GM12878 (cell line): ENCODE data around the gene CSRP1. TPM values are rescaled to one million over a fixed set of nuclear protein-coding genes. Genes with fewer than 3 reads are reported as not detected.

Source experiments
- BACH1 ChIP-seq: fragments of 450-650 bp; IDR thresholded peaks from 2 replicates; pipeline ENCODE4 v1.6.1; 2017; ENCODE audit warnings: mild to moderate bottlenecking, borderline replicate concordance
- DPF2 ChIP-seq: fragments of 450-650 bp; IDR thresholded peaks from 2 replicates; pipeline ENCODE4 v1.6.1; 2017; ENCODE audit warnings: mild to moderate bottlenecking
- FOS ChIP-seq: IDR thresholded peaks from 3 replicates; pipeline ENCODE4 v1.6.1; 2011; ENCODE audit warnings: borderline replicate concordance; ENCODE audit not compliant: insufficient read length; ENCODE audit errors: extremely low read depth
- GABPA ChIP-seq: IDR thresholded peaks from 2 replicates; pipeline ENCODE4 v1.6.1; 2014; ENCODE audit warnings: antibody characterized with exemption, low read depth, mild to moderate bottlenecking, inconsistent platforms
- GATAD2B ChIP-seq: fragments of 450-650 bp; conservative IDR thresholded peaks from 2 replicates; pipeline ENCODE4 v1.6.1; 2017; ENCODE audit warnings: low read depth, mild to moderate bottlenecking, moderate library complexity
- HCFC1 ChIP-seq: fragments of 150-350 bp; IDR thresholded peaks from 2 replicates; pipeline ENCODE4 v1.6.1; 2014; ENCODE audit warnings: low read length
- HDAC6 ChIP-seq: fragments of 200-600 bp; sonication (generic); IDR thresholded peaks from one replicate; pipeline ENCODE4 v1.8.0; 2017; ENCODE audit warnings: antibody characterized with exemption; ENCODE audit not compliant: unreplicated experiment
- IKZF1 ChIP-seq: fragments of 450-650 bp; conservative IDR thresholded peaks from 2 replicates; pipeline ENCODE4 v1.6.1; 2017; ENCODE audit warnings: antibody characterized with exemption, mild to moderate bottlenecking
- IKZF2 ChIP-seq, 2 experiments: fragments of 450-650 bp; IDR thresholded peaks; 2 replicates each; pipeline ENCODE4 v1.6.1; 2017; ENCODE audit warnings: mild to moderate bottlenecking in 2 of 2, moderate library complexity in 2 of 2
- LARP7 ChIP-seq: fragments of 450-650 bp; IDR thresholded peaks from 2 replicates; pipeline ENCODE4 v1.6.1; 2017; ENCODE audit warnings: mild to moderate bottlenecking
- NR2F1 ChIP-seq: fragments of 450-650 bp; conservative IDR thresholded peaks from 2 replicates; pipeline ENCODE4 v1.6.1; 2017; ENCODE audit warnings: mild to moderate bottlenecking
- PKNOX1 ChIP-seq: fragments of 450-650 bp; IDR thresholded peaks from 2 replicates; pipeline ENCODE4 v1.6.1; 2016; ENCODE audit warnings: mild to moderate bottlenecking
- POLR2A ChIP-seq: IDR thresholded peaks from 2 replicates; pipeline ENCODE4 v1.6.1; 2011; ENCODE audit warnings: low read depth, mild to moderate bottlenecking, low read length
- RB1 ChIP-seq: fragments of 450-650 bp; formaldehyde crosslinking; IDR thresholded peaks from 2 replicates; pipeline ENCODE4 v1.6.1; 2017; ENCODE audit warnings: mild to moderate bottlenecking, borderline replicate concordance
- RELA ChIP-seq: fragments of 450-650 bp; IDR thresholded peaks from 2 replicates; pipeline ENCODE4 v1.8.0; 2014; ENCODE audit warnings: borderline replicate concordance; ENCODE audit not compliant: partially characterized antibody
- RFX5 ChIP-seq: IDR thresholded peaks from 2 replicates; pipeline ENCODE4 v1.6.1; 2011; ENCODE audit warnings: low read depth, low read length, improper control_type of control experiment
- ZBTB40 ChIP-seq: fragments of 450-650 bp; IDR thresholded peaks from 2 replicates; pipeline ENCODE4 v1.6.1; 2016; ENCODE audit warnings: mild to moderate bottlenecking, moderate library complexity, borderline replicate concordance
- ZSCAN29 ChIP-seq: fragments of 450-650 bp; IDR thresholded peaks from 2 replicates; pipeline ENCODE4 v1.6.1; 2017; ENCODE audit warnings: mild to moderate bottlenecking, moderate library complexity
- polyA plus RNA-seq, 11 experiments: library from polyadenylated mRNA; depleted of rRNA in 4 of 11; unstranded in 6 of 11; stranded (reverse) in 5 of 11; fragments of >200 nt; fragmentation: Nextera tagmentation in 4 of 11; fragmentation: Illumina TruSeq in 1 of 11; extraction: Ambion mirVana in 4 of 11; extraction: Trizol in 1 of 11; gene quantifications; 1 replicate in 1 of 11; 2 replicates in 10 of 11; pipeline versions ENCODE4 v1.2.1 to v1.2.3, GENCODE V29; 2011 to 2016; ENCODE audit warnings: inconsistent platforms in 2 of 11, missing spikeins in 2 of 11, low read depth in 1 of 11
- total RNA-seq, 4 experiments: library from RNA; depleted of rRNA in 3 of 4; stranded (reverse); fragments of >200 nt in 3 of 4; fragmentation: Illumina TruSeq in 1 of 4; extraction: Trizol in 1 of 4; gene quantifications; 2 replicates each; pipeline versions ENCODE4 v1.2.1 to v1.2.3, GENCODE V29; 2013 to 2021
- TF ChIP-seq, protein P1 (sequence below): fragments of 450-650 bp; IDR thresholded peaks from 2 replicates; pipeline ENCODE4 v1.6.1; 2017; ENCODE audit warnings: mild to moderate bottlenecking, moderate library complexity
- TF ChIP-seq, protein P2 (sequence below): IDR thresholded peaks from 2 replicates; pipeline ENCODE4 v1.6.1; 2012; ENCODE audit warnings: low read length, inconsistent platforms

Gene CSRP1
- total and polyA plus RNA-seq, 10 of the 15 experiments (the other 5 are each of a cell fraction or from before 2014, with no cell fraction given) = 23.4 to 99.2 (median 80.7) TPM

DNA sequence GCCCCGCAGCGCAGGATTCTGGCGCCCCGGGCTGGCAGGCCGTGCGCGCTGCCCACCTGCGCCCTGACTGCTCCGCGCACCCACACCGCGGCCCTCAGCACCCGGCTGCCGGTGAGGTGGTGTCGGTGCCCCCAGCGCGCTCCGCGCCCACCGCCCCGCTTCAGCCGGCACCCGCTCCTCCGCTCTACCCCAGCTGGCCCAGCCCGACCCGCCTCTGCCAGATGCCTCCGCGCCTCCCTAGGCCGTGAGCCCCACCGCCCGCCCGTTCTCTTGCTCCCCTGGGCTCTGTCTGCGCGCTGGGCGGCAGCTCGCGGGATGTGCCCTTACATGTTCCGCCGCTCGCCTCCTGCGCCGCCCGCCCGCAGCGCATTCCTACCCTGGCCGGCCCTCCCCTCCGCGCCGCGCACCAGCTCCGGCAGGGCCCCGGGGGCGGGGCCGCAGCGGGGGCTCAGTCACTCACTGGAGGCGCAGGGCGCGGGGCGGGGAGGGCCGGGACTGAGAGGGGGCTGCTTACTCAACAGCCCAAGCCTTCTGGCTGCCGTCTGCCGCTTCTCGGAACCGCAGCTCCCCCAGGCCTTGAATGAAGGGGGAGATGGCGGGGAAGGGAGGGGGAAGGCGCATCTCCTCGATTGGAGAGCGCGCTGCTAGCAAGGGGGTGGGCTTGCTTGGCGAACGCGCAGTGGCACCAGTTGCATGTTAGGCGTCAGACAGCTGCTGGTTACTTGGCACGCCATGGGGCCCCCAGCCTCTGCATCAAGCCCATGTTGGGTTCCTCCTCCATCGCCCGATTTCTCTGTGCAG lies 37.9 kb downstream of the CSRP1 start, which contains the start of gene PHLDA3 (continued):
- 0 out of 2 replicates have a peak, but pooled peaks have one; percentile 9 for TF ChIP-seq ZSCAN29
- TF ChIP-seq, protein P1, sequence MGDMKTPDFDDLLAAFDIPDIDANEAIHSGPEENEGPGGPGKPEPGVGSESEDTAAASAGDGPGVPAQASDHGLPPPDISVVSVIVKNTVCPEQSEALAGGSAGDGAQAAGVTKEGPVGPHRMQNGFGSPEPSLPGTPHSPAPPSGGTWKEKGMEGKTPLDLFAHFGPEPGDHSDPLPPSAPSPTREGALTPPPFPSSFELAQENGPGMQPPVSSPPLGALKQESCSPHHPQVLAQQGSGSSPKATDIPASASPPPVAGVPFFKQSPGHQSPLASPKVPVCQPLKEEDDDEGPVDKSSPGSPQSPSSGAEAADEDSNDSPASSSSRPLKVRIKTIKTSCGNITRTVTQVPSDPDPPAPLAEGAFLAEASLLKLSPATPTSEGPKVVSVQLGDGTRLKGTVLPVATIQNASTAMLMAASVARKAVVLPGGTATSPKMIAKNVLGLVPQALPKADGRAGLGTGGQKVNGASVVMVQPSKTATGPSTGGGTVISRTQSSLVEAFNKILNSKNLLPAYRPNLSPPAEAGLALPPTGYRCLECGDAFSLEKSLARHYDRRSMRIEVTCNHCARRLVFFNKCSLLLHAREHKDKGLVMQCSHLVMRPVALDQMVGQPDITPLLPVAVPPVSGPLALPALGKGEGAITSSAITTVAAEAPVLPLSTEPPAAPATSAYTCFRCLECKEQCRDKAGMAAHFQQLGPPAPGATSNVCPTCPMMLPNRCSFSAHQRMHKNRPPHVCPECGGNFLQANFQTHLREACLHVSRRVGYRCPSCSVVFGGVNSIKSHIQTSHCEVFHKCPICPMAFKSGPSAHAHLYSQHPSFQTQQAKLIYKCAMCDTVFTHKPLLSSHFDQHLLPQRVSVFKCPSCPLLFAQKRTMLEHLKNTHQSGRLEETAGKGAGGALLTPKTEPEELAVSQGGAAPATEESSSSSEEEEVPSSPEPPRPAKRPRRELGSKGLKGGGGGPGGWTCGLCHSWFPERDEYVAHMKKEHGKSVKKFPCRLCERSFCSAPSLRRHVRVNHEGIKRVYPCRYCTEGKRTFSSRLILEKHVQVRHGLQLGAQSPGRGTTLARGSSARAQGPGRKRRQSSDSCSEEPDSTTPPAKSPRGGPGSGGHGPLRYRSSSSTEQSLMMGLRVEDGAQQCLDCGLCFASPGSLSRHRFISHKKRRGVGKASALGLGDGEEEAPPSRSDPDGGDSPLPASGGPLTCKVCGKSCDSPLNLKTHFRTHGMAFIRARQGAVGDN = 0 out of 2 replicates have a peak, but pooled peaks have one; percentile 13
- peak; percentile 82 for TF ChIP-seq IKZF1
- no peak for TF ChIP-seq GABPA
- 0 out of 2 replicates have a peak, but pooled peaks have one; percentile 18 for TF ChIP-seq HCFC1
- no peak for TF ChIP-seq FOS
- TF ChIP-seq LARP7 = peak; percentile 93
- TF ChIP-seq, protein P2, sequence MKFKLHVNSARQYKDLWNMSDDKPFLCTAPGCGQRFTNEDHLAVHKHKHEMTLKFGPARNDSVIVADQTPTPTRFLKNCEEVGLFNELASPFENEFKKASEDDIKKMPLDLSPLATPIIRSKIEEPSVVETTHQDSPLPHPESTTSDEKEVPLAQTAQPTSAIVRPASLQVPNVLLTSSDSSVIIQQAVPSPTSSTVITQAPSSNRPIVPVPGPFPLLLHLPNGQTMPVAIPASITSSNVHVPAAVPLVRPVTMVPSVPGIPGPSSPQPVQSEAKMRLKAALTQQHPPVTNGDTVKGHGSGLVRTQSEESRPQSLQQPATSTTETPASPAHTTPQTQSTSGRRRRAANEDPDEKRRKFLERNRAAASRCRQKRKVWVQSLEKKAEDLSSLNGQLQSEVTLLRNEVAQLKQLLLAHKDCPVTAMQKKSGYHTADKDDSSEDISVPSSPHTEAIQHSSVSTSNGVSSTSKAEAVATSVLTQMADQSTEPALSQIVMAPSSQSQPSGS = no peak
- peak; percentile 31; the same call in 1 of the 2 replicates for TF ChIP-seq RB1
- TF ChIP-seq PKNOX1 = peak; percentile 46
- peak; percentile 77 for TF ChIP-seq DPF2
- TF ChIP-seq RFX5 = no peak
- no peak for TF ChIP-seq ZBTB40
- TF ChIP-seq HDAC6 = peak; percentile 89
- TF ChIP-seq BACH1 = peak; percentile 65
- TF ChIP-seq NR2F1 = peak; percentile 49; the same call in 1 of the 2 replicates
- peak; percentile 89 for TF ChIP-seq POLR2A
- TF ChIP-seq GATAD2B = peak; percentile 91
- TF ChIP-seq IKZF2 (IDR thresholded peaks at IDR 0.05) = no peak
- no peak for TF ChIP-seq RELA
